HG02973 (cell line): ENCODE results near the gene ESPNL.

Experiments
- ATAC-seq: cut with Tn5 transposase; IDR thresholded peaks from one replicate; pipeline ENCODE4 v1.9.1; 2021; ENCODE audit warnings: moderate library complexity; ENCODE audit not compliant: unreplicated experiment

The ESPNL gene

GRCh38 chr2:238127165-238128060 lies 27.3 kb downstream of the ESPNL start:
- peak; percentile 58 for ATAC-seq

- no peak for ATAC-seq
Observed at GRCh38 chr2:238128061-238128440, 27.9 kb downstream of the ESPNL start.

DNA sequence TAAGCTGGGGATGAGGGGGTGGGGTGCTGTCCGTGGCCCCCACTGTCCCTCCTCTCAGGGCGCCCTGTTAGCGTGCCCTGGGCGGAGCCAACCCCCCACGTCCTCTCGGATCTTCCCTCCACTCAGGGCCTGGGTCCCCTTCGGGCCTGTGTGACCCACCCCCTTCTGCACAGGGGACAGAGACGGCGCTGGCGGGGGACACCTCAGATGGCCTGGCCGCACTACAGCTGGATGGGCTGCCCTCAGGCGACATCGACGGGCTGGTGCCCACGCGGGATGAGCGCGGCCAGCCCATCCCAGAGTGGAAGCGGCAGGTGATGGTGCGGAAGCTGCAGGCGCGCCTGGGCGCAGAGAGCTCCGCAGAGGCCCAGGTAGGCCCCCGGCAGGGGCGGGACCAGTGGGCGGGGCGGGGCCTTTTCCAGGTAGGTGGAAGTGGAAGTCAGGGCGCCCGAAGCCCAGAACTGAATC lies 28.4 kb downstream of the ESPNL start:
- ATAC-seq, result no peak

- ATAC-seq, result no peak
Observed at GRCh38 chr2:238129166-238130010, 29.2 kb downstream of the ESPNL start.

DNA sequence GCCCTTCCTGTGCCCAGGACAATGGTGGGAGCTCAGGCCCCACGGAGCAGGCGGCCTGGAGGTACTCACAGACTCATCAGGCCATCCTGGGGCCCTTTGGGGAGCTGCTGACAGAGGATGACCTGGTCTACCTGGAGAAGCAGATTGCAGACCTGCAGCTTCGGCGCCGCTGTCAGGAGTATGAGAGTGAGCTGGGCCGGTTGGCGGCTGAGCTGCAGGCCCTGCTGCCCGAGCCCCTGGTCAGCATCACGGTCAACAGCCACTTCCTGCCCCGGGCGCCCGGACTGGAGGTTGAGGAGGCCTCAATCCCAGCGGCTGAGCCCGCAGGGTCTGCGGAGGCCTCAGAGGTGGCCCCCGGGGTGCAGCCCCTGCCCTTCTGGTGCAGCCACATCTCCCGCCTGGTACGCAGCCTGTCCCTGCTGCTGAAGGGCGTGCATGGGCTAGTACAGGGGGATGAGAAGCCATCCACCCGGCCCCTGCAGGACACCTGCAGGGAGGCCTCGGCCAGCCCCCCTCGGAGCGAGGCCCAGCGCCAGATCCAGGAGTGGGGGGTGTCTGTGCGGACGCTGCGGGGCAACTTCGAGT lies 30.1 kb downstream of the ESPNL start:
- ATAC-seq, result no peak

DNA sequence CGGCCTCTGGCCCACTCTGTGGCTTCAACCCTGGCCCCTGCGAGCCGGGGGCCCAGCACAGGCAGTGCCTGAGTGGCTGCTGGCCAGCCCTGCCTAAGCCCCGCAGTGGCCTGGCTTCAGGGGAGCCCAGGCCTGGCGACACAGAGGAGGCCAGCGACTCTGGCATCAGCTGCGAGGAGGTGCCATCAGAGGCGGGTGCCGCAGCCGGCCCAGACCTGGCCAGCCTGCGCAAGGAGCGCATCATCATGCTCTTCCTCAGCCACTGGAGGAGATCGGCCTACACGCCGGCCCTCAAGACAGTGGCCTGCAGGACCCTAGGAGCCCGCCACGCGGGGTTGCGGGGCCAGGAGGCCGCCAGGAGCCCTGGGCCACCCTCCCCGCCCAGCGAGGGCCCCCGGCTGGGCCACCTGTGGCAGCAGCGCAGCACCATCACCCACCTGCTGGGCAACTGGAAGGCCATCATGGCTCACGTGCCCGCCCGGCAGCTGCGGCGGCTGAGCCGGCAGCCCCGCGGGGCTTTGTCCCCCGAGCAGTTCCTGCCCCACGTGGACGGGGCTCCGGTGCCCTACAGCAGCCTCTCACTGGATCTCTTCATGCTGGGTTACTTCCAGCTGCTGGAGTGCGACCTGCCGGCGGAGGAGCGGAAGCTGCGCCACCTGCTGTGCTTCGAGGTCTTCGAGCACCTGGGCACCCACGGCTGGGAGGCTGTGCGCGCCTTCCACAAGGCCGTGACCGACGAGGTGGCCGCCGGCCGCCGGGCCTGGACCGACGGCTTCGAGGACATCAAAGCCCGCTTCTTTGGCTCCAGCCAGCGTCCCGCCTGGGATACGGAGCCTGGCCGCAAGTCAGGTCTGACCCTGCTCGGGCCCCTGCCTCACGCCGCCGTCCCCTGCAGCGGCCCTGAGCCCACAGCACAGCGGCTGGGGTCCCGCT lies 30.8 kb downstream of the ESPNL start:
- ATAC-seq, result no peak

GRCh38 chr2:238131761-238132462 lies 31.8 kb downstream of the ESPNL start:
- ATAC-seq, result no peak

GRCh38 chr2:238132463-238133450 lies 32.6 kb downstream of the ESPNL start:
- ATAC-seq, result no peak

GRCh38 chr2:238133499-238134392 lies 33.6 kb downstream of the ESPNL start:
- ATAC-seq, result no peak

DNA sequence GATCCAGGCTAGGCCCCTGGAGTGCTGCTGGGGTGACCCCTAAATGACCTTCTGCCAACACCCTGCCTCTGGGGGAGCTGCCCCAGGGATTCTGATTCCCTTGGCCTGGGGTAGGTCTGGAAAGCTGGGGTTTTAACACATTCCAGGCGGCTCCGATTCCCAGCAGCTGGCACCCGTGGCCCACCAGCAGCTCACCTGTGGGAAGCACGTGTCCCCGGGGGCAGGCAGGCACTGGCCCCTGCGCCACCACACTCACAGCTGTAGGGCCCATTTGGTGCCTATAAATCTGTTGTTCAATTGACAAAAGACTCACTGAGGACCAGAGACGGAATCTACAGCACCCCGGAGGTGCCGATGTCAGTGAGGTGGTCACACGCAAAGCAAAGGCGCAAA lies 34.2 kb downstream of the ESPNL start:
- ATAC-seq, result no peak

- ATAC-seq, result no peak
Observed at GRCh38 chr2:238135601-238136150, 35.5 kb downstream of the ESPNL start.

GRCh38 chr2:238136820-238137537 lies 36.8 kb downstream of the ESPNL start:
- no peak for ATAC-seq

DNA sequence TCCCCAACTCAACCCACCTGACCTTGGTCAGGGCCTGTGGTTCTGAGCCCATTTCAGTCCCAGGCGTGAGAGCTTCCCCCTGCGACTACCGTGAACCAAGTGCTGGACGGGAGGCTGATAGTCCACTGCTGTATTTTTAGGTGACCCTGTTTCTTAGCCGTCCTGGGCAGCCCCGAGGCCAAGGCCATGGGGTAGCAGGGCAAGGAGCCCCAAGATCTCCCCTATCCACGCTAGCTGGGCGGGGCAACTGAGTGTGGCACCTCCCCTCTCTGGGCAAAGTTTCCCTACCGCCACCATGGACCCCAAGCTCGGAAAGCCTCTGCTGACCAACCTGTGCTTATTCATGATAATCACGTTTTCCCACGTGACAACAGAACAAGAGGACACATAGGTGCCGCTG lies 37.7 kb downstream of the ESPNL start:
- no peak for ATAC-seq

- no peak for ATAC-seq
Observed at GRCh38 chr2:238138331-238139195, 38.4 kb downstream of the ESPNL start, which contains the start of gene KLHL30. Gene KLHL30 (plus strand): TSS chr2:238138668. CDS start chr2:238140755, 2,087 bp downstream.

DNA sequence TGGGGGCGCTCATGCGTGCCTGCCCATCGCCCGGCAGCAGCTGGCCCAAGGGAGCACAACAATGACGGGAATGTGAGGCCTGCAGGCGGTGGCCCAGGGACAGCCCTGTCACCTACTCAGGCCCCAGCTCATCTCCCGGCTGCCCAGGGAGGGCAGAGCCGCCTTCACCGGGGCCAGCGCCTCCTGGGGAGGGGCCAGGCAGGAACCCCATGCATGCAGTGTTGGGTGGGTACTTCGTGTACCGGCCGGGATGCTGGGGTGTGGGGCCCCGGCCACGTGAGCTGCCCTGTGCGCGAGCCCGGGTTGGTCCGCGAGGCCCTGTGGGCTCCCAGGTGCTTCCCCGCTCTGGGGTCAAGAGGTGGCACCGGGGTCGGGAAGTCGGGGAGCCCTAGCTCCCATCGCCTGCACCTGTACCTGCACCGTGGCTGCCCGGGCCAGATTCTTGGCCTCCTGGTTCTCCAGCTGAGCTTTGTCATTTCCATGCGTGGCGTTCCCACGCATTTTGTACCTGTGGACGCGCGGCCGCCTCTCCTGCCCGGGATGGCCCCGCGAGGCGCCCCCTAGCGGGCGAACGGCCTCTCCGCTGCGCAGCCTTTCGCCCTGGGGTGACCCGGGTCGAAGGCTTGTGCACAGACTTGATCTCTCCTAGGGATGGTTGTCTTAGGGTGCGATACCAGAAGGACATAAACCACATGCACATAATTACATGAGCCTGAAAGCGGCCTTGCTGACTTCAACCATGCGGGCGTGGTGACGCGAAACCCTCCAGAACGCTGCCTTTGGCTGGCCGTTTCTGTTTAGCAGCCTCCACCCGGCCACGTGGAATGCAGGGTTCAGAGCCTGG lies 39.3 kb downstream of the ESPNL start:
- no peak for ATAC-seq
